HepG2 (cell line): Measurements from ENCODE around the gene MEIS1. TPM values are rescaled to one million over a fixed set of nuclear protein-coding genes. Genes with fewer than 3 reads are reported as not detected.

Experiments
- BRCA1 ChIP-seq: sonication (generic); formaldehyde crosslinking; IDR thresholded peaks from 2 replicates; pipeline ENCODE4 v1.4.0; 2020; ENCODE audit warnings: missing genetic modification reagents
- BRD4 ChIP-seq: sonication (generic); formaldehyde crosslinking; IDR thresholded peaks from 2 replicates; pipeline ENCODE4 v1.4.0; 2020; ENCODE audit warnings: missing genetic modification reagents
- GLI4 ChIP-seq: sonication (generic); formaldehyde crosslinking; IDR thresholded peaks from 2 replicates; pipeline ENCODE4 v1.5.1; 2020; ENCODE audit warnings: missing genetic modification reagents, mild to moderate bottlenecking, moderate library complexity, borderline replicate concordance
- GPN1 ChIP-seq: sonication (generic); formaldehyde crosslinking; IDR thresholded peaks from 2 replicates; pipeline ENCODE4 v1.5.1; 2020; ENCODE audit warnings: missing genetic modification reagents, borderline replicate concordance
- HNF4A ChIP-seq: sonication (generic); formaldehyde crosslinking; IDR thresholded peaks from 2 replicates; pipeline ENCODE4 v1.4.0; 2020; ENCODE audit warnings: missing genetic modification reagents
- HNF4G ChIP-seq, 2 experiments: sonication (generic) in 1 of 2; formaldehyde crosslinking in 1 of 2; IDR thresholded peaks; 2 replicates each; pipeline versions ENCODE4 v1.4.0 to v1.6.1; 2011 to 2020; ENCODE audit warnings: borderline replicate concordance in 2 of 2, low read depth in 2 of 2, mild to moderate bottlenecking in 2 of 2, low read length in 1 of 2, missing genetic modification reagents in 1 of 2, moderate library complexity in 1 of 2
- LCORL ChIP-seq, 2 experiments: fragments of 450-650 bp in 1 of 2; sonication (generic) in 1 of 2; formaldehyde crosslinking in 1 of 2; IDR thresholded peaks; 2 replicates each; pipeline versions ENCODE4 v1.5.0 to v1.6.1; 2017 to 2020; ENCODE audit warnings: antibody characterized with exemption in 1 of 2, missing genetic modification reagents in 1 of 2
- ZNF230 ChIP-seq: sonication (generic); formaldehyde crosslinking; IDR thresholded peaks from 2 replicates; pipeline ENCODE4 v1.4.0; 2020; ENCODE audit warnings: mild to moderate bottlenecking, missing genetic modification reagents
- ZNF432 ChIP-seq: sonication (generic); formaldehyde crosslinking; IDR thresholded peaks from 2 replicates; pipeline ENCODE4 v1.5.0; 2020; ENCODE audit warnings: missing genetic modification reagents, mild to moderate bottlenecking, borderline replicate concordance
- ZNF724P ChIP-seq: sonication (generic); formaldehyde crosslinking; IDR thresholded peaks from 2 replicates; pipeline ENCODE4 v1.8.0; 2022; ENCODE audit warnings: missing genetic modification reagents, borderline replicate concordance
- polyA plus RNA-seq, 8 experiments: library from polyadenylated mRNA; depleted of rRNA in 3 of 8; stranded (reverse) in 7 of 8; unstranded in 1 of 8; fragments of >200 nt; fragmentation: Illumina TruSeq in 4 of 8; extraction: Trizol in 4 of 8; gene quantifications; 2 replicates each; pipeline versions ENCODE4 v1.2.1 to v1.2.3, GENCODE V29; 2011 to 2016; ENCODE audit warnings: low read depth in 4 of 8, missing spikeins in 1 of 8, mixed read lengths in 1 of 8; ENCODE audit not compliant: insufficient read depth in 1 of 8
- total RNA-seq, 5 experiments: library from RNA; depleted of rRNA; stranded (reverse); fragments of >200 nt; fragmentation: Illumina TruSeq; extraction: Trizol; gene quantifications; 2 replicates each; pipeline ENCODE4 v1.2.3, GENCODE V29; 2016; ENCODE audit warnings: low read depth in 1 of 5
- TF ChIP-seq, protein P1 (sequence below): sonication (generic); formaldehyde crosslinking; IDR thresholded peaks from 2 replicates; pipeline ENCODE4 v1.4.0; 2020; ENCODE audit warnings: mild to moderate bottlenecking, missing genetic modification reagents
- TF ChIP-seq, protein P2 (sequence below): sonication (generic); formaldehyde crosslinking; IDR thresholded peaks from 2 replicates; pipeline ENCODE4 v1.4.0; 2020; ENCODE audit warnings: mild to moderate bottlenecking, missing genetic modification reagents
- TF ChIP-seq, protein P3 (sequence below): sonication (generic); formaldehyde crosslinking; IDR thresholded peaks from 2 replicates; pipeline ENCODE4 v1.5.1; 2020; ENCODE audit warnings: mild to moderate bottlenecking, missing genetic modification reagents

MEIS1 gene
- total and polyA plus RNA-seq, 2 of the 13 experiments (the other 11 are each of a cell fraction or from before 2014, with no cell fraction given): 3.8 to 6.0 TPM

DNA sequence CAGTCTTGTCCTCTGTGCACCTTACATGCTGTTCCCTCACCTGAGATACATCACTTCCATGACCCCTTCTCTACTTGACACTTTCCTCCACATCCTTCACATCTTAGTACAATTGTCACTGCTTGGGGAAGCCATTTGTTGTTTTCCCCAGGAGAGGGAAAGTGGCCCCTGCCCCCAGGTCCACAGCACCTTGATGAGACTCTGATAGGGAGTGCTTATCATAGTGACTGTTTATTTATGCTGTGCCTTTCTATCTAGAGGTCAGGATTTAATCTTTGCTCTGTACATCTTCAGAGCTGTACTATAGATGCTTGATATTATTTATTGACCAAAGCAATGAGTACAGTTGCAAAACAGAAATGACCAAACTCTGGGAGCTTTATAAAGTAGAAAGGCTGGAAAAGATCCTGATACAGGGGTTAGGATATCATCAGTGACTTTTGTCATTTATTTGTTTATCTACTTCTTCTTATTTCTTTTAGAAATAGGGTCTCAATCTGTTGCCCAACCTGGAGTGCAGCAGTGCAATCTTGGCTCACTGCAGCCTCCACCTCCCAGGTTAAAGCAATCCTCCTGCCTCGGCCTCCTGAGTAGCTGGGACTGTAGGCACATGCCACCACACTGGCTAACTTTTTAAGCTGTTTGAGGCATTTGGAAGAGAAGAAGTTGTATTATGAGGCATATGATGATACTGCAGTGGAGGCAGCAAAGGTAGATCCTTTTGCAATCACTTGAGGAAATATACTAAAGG lies 94.2 kb downstream of the MEIS1 start (continued):
- TF ChIP-seq HNF4A (CRISPR knock-in tag): peak; percentile 76; the same call in 1 of the 2 replicates
- TF ChIP-seq, protein P1, sequence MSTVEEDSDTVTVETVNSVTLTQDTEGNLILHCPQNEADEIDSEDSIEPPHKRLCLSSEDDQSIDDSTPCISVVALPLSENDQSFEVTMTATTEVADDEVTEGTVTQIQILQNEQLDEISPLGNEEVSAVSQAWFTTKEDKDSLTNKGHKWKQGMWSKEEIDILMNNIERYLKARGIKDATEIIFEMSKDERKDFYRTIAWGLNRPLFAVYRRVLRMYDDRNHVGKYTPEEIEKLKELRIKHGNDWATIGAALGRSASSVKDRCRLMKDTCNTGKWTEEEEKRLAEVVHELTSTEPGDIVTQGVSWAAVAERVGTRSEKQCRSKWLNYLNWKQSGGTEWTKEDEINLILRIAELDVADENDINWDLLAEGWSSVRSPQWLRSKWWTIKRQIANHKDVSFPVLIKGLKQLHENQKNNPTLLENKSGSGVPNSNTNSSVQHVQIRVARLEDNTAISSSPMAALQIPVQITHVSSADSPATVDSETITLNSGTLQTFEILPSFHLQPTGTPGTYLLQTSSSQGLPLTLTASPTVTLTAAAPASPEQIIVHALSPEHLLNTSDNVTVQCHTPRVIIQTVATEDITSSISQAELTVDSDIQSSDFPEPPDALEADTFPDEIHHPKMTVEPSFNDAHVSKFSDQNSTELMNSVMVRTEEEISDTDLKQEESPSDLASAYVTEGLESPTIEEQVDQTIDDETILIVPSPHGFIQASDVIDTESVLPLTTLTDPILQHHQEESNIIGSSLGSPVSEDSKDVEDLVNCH: no peak
- TF ChIP-seq LCORL (IDR thresholded peaks at IDR 0.05): no peak
- no peak for TF ChIP-seq LCORL (CRISPR knock-in tag; IDR thresholded peaks at IDR 0.05)
- no peak for TF ChIP-seq ZNF230 (CRISPR knock-in tag)
- no peak for TF ChIP-seq BRD4 (CRISPR knock-in tag)
- 0 out of 2 replicates have a peak, but pooled peaks have one; percentile 32 for TF ChIP-seq HNF4G (IDR thresholded peaks at IDR 0.05; ENCODE audit: borderline replicate concordance, low read depth, low read length)
- no peak for TF ChIP-seq HNF4G (CRISPR knock-in tag; IDR thresholded peaks at IDR 0.05; ENCODE audit: borderline replicate concordance, low read depth)
- TF ChIP-seq ZNF432 (CRISPR knock-in tag): no peak
- no peak for TF ChIP-seq ZNF724P (CRISPR knock-in tag)
- no peak for TF ChIP-seq GLI4 (CRISPR knock-in tag)
- TF ChIP-seq, protein P2, sequence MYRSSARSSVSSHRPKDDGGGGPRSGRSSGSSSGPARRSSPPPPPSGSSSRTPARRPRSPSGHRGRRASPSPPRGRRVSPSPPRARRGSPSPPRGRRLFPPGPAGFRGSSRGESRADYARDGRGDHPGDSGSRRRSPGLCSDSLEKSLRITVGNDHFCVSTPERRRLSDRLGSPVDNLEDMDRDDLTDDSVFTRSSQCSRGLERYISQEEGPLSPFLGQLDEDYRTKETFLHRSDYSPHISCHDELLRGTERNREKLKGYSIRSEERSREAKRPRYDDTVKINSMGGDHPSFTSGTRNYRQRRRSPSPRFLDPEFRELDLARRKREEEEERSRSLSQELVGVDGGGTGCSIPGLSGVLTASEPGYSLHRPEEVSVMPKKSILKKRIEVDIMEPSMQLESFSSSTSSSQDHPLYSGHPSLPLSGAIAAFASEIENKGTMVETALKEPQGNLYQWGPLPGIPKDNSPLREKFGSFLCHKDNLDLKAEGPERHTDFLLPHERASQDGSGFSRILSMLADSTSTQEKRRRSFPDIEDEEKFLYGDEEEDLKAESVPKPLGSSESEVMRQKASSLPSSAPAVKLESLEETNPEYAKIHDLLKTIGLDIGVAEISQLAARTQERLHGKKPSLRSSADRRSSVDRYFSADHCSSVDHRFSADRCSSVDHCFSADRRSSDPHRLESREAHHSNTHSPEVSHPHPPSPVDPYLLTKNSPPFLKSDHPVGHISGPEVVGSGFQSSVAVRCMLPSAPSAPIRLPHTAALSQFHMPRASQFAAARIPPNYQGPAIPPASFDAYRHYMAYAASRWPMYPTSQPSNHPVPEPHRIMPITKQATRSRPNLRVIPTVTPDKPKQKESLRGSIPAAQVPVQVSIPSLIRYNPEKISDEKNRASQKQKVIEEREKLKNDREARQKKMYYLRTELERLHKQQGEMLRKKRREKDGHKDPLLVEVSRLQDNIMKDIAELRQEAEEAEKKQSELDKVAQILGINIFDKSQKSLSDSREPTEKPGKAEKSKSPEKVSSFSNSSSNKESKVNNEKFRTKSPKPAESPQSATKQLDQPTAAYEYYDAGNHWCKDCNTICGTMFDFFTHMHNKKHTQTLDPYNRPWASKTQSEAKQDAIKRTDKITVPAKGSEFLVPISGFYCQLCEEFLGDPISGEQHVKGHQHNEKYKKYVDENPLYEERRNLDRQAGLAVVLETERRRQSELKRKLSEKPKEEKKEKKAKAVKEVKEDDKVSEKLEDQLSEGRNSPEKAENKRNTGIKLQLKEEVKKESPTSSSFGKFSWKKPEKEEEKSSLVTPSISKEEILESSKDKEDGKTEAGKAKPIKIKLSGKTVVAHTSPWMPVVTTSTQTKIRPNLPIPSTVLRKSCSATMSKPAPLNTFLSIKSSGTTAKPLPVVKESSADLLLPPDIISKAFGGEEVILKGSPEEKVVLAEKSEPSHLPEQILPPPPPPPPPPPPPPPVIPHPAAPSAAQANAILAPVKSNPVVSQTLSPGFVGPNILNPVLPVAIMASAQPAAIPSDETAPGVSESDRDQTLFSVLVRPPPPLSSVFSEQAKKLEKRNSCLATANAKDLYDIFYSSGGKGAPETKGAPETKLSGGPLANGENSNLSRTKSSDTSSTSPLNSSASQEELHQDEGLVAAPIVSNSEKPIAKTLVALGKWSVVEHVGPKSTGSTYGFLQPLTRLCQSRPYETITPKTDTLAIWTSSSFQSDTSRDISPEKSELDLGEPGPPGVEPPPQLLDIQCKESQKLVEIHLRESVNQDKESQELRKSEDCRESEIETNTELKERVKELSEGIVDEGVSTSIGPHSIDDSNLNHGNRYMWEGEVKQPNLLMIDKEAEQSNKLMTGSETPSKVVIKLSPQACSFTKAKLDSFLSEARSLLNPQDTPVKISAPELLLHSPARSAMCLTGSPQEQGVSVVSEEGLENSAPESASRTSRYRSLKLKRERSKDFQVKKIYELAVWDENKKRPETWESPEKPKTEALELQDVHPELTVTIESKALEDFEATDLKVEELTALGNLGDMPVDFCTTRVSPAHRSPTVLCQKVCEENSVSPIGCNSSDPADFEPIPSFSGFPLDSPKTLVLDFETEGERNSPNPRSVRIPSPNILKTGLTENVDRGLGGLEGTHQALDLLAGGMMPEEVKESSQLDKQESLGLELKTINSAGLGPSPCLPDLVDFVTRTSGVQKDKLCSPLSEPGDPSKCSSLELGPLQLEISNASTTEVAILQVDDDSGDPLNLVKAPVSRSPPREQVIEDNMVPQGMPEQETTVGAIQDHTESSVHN (CRISPR knock-in tag): no peak
- no peak for TF ChIP-seq GPN1
- TF ChIP-seq, protein P3, sequence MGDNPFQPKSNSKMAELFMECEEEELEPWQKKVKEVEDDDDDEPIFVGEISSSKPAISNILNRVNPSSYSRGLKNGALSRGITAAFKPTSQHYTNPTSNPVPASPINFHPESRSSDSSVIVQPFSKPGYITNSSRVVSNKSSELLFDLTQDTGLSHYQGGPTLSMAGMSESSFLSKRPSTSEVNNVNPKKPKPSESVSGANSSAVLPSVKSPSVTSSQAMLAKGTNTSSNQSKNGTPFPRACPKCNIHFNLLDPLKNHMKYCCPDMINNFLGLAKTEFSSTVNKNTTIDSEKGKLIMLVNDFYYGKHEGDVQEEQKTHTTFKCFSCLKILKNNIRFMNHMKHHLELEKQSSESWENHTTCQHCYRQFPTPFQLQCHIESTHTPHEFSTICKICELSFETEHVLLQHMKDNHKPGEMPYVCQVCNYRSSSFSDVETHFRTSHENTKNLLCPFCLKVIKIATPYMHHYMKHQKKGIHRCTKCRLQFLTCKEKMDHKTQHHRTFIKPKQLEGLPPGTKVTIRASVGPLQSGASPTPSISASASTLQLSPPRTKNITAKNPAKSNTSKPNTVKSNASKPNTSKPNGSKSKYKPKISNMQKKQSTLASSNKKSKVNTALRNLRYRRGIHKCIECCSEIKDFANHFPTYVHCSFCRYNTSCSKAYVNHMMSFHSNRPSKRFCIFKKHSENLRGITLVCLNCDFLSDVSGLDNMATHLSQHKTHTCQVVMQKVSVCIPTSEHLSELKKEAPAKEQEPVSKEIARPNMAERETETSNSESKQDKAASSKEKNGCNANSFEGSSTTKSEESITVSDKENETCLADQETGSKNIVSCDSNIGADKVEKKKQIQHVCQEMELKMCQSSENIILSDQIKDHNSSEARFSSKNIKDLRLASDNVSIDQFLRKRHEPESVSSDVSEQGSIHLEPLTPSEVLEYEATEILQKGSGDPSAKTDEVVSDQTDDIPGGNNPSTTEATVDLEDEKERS: no peak
- TF ChIP-seq BRCA1 (CRISPR knock-in tag): no peak
